Measurements from ENCODE around the gene BACE1.

The BACE1 gene

GRCh38 chr11:117289795-117290194 is 26.3 kb downstream of the BACE1 start:
- Histone ChIP-seq H3K4ac (ENCODE audit: low read depth in 1 of 2, low read length in 2 of 2) (no peak overlapping the region), H3K14ac (ENCODE audit: low read length in 2 of 2) (no peak overlapping the region), H3K4me2 (ENCODE audit: low read length, poor library complexity, severe bottlenecking) (no peak overlapping the region), H4K8ac (ENCODE audit: low read length) (no peak overlapping the region), H3K36me3 (ENCODE audit: control insufficient read depth in 1 of 2, insufficient read depth in 2 of 2, low read depth in 1 of 2, low read length in 2 of 2) (peaks cover 49 to 96% of the 10 kb centered on the region in 2 experiments), H3K9me3 (ENCODE audit: control insufficient read depth, low read length) (no peaks in the 10 kb centered on the region), H2BK15ac (ENCODE audit: low read depth, poor library complexity, severe bottlenecking) (no peak overlapping the region), H3K18ac (ENCODE audit: low read depth in 1 of 2, low read length in 2 of 2) (no peak overlapping the region), H2BK120ac (ENCODE audit: low read depth, low read length) (no peak overlapping the region), H3K9ac (ENCODE audit: low read length) (no peak overlapping the region), H3K27ac (ENCODE audit: low read length, poor library complexity, severe bottlenecking) (no peak overlapping the region), H3K4me3 (ENCODE audit: insufficient read depth in 1 of 2, low read depth in 1 of 2, low read length in 2 of 2) (no peak overlapping the region), H3K79me1 (replicated peaks; ENCODE audit: low read length, poor library complexity, severe bottlenecking) (peaks cover 1% of the 10 kb centered on the region), H2BK5ac (ENCODE audit: low read depth, low read length, poor library complexity, severe bottlenecking) (no peak overlapping the region), H4K91ac (ENCODE audit: low read length) (no peak overlapping the region), H2AFZ (ENCODE audit: low read depth, low read length) (no peak overlapping the region), H2BK12ac (ENCODE audit: low read length in 2 of 2) (no peak overlapping the region), H3K27me3 (ENCODE audit: control insufficient read depth in 1 of 2, insufficient read depth in 1 of 2, low read length in 2 of 2) (no peaks in the 10 kb centered on the region), H3K23ac (ENCODE audit: low read length in 2 of 2) (no peak overlapping the region), H3K4me1 (ENCODE audit: control insufficient read depth, insufficient read depth, low read depth, low read length) (no peaks in the 10 kb centered on the region), H2AK5ac (ENCODE audit: low read length, severe bottlenecking) (no peak overlapping the region)
- no peak for DNase-seq
- WGBS: 100% methylated on average over 1 of the region's 1 CpG

GRCh38 chr11:117287668-117288067 is 28.4 kb downstream of the BACE1 start:
- Histone ChIP-seq H3K4me3 (ENCODE audit: insufficient read depth in 1 of 2, low read depth in 1 of 2, low read length in 2 of 2) (no peak overlapping the region), H2AFZ (ENCODE audit: low read depth, low read length) (no peak overlapping the region), H2BK12ac (ENCODE audit: low read length in 2 of 2) (no peak overlapping the region), H3K27me3 (ENCODE audit: control insufficient read depth in 1 of 2, insufficient read depth in 1 of 2, low read length in 2 of 2) (no peaks in the 10 kb centered on the region), H3K9me3 (ENCODE audit: control insufficient read depth, low read length) (no peaks in the 10 kb centered on the region), H3K79me1 (replicated peaks; ENCODE audit: low read length, poor library complexity, severe bottlenecking) (peaks cover 1% of the 10 kb centered on the region), H3K36me3 (ENCODE audit: control insufficient read depth in 1 of 2, insufficient read depth in 2 of 2, low read depth in 1 of 2, low read length in 2 of 2) (peaks cover 46 to 96% of the 10 kb centered on the region in 2 experiments), H3K23ac (ENCODE audit: low read length in 2 of 2) (no peak overlapping the region), H3K4ac (ENCODE audit: low read depth in 1 of 2, low read length in 2 of 2) (no peak overlapping the region), H3K18ac (ENCODE audit: low read depth in 1 of 2, low read length in 2 of 2) (no peak overlapping the region), H3K27ac (ENCODE audit: low read length, poor library complexity, severe bottlenecking) (no peak overlapping the region), H3K4me2 (ENCODE audit: low read length, poor library complexity, severe bottlenecking) (no peak overlapping the region), H2AK5ac (ENCODE audit: low read length, severe bottlenecking) (no peak overlapping the region), H3K14ac (ENCODE audit: low read length in 2 of 2) (no peak overlapping the region), H3K9ac (ENCODE audit: low read length) (no peak overlapping the region), H2BK15ac (ENCODE audit: low read depth, poor library complexity, severe bottlenecking) (no peak overlapping the region), H3K4me1 (ENCODE audit: control insufficient read depth, insufficient read depth, low read depth, low read length) (no peaks in the 10 kb centered on the region), H2BK5ac (ENCODE audit: low read depth, low read length, poor library complexity, severe bottlenecking) (no peak overlapping the region), H4K91ac (ENCODE audit: low read length) (no peak overlapping the region), H2BK120ac (ENCODE audit: low read depth, low read length) (no peak overlapping the region), H4K8ac (ENCODE audit: low read length) (no peak overlapping the region)
- 62% methylated on average over 1 of the region's 3 CpGs for WGBS
- DNase-seq: peak; percentile 9

GRCh38 chr11:117286588-117286987 is 29.5 kb downstream of the BACE1 start:
- H3K14ac ChIP-seq (ENCODE audit: low read length in 2 of 2): no peak overlapping the region
- no peaks in the 10 kb centered on the region for H3K27me3 ChIP-seq (ENCODE audit: control insufficient read depth in 1 of 2, insufficient read depth in 1 of 2, low read length in 2 of 2)
- DNase-seq: no peak
- 92% methylated on average over 1 of the region's 2 CpGs for WGBS
- H3K4me3 ChIP-seq (ENCODE audit: insufficient read depth in 1 of 2, low read depth in 1 of 2, low read length in 2 of 2): no peak overlapping the region
- no peak overlapping the region for H2BK5ac ChIP-seq (ENCODE audit: low read depth, low read length, poor library complexity, severe bottlenecking)
- no peak overlapping the region for H3K4me2 ChIP-seq (ENCODE audit: low read length, poor library complexity, severe bottlenecking)
- no peak overlapping the region for H3K23ac ChIP-seq (ENCODE audit: low read length in 2 of 2)
- no peak overlapping the region for H2BK12ac ChIP-seq (ENCODE audit: low read length in 2 of 2)
- H3K18ac ChIP-seq (ENCODE audit: low read depth in 1 of 2, low read length in 2 of 2): no peak overlapping the region
- H3K9me3 ChIP-seq (ENCODE audit: control insufficient read depth, low read length): no peaks in the 10 kb centered on the region
- no peak overlapping the region for H2AFZ ChIP-seq (ENCODE audit: low read depth, low read length)
- H3K4me1 ChIP-seq (ENCODE audit: control insufficient read depth, insufficient read depth, low read depth, low read length): peaks cover 2% of the 10 kb centered on the region
- no peak overlapping the region for H2BK15ac ChIP-seq (ENCODE audit: low read depth, poor library complexity, severe bottlenecking)
- no peak overlapping the region for H2AK5ac ChIP-seq (ENCODE audit: low read length, severe bottlenecking)
- H3K36me3 ChIP-seq (ENCODE audit: control insufficient read depth in 1 of 2, insufficient read depth in 2 of 2, low read depth in 1 of 2, low read length in 2 of 2): peaks cover 54 to 96% of the 10 kb centered on the region in 2 experiments
- H3K79me1 ChIP-seq (replicated peaks; ENCODE audit: low read length, poor library complexity, severe bottlenecking): peaks cover 5% of the 10 kb centered on the region
- H3K27ac ChIP-seq (ENCODE audit: low read length, poor library complexity, severe bottlenecking): no peak overlapping the region
- no peak overlapping the region for H3K9ac ChIP-seq (ENCODE audit: low read length)
- H2BK120ac ChIP-seq (ENCODE audit: low read depth, low read length): no peak overlapping the region
- no peak overlapping the region for H4K91ac ChIP-seq (ENCODE audit: low read length)
- no peak overlapping the region for H4K8ac ChIP-seq (ENCODE audit: low read length)
- no peak overlapping the region for H3K4ac ChIP-seq (ENCODE audit: low read depth in 1 of 2, low read length in 2 of 2)

DNA sequence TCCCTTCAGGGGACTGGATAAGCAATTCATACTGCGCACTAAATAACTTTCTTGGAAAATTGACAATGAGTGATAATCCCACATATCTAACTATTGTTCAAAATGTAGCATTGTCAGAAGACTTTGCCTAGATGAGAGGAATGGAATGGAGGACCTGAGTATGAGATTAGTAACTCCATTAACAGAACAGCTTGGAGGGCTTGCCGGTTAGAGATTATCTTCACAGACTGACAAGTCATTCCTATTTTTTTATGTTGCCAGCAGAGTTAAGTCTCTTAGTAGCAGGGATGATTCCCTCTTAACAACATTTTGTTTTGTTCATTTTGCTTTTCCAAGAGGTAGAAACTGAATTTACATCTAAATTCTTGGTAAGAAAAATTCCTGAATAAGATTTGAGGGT is 32.0 kb downstream of the BACE1 start:
- Histone ChIP-seq H3K27me3 (ENCODE audit: control insufficient read depth in 1 of 2, insufficient read depth in 1 of 2, low read length in 2 of 2) (no peaks in the 10 kb centered on the region), H3K4me3 (ENCODE audit: insufficient read depth in 1 of 2, low read depth in 1 of 2, low read length in 2 of 2) (no peak overlapping the region), H2AFZ (ENCODE audit: low read depth, low read length) (no peak overlapping the region), H3K23ac (ENCODE audit: low read length in 2 of 2) (no peak overlapping the region), H2BK12ac (ENCODE audit: low read length in 2 of 2) (no peak overlapping the region), H2BK15ac (ENCODE audit: low read depth, poor library complexity, severe bottlenecking) (no peak overlapping the region), H4K8ac (ENCODE audit: low read length) (no peak overlapping the region), H3K4me2 (ENCODE audit: low read length, poor library complexity, severe bottlenecking) (no peak overlapping the region), H3K4ac (ENCODE audit: low read depth in 1 of 2, low read length in 2 of 2) (no peak overlapping the region), H3K4me1 (ENCODE audit: control insufficient read depth, insufficient read depth, low read depth, low read length) (peaks cover 7% of the 10 kb centered on the region), H2AK5ac (ENCODE audit: low read length, severe bottlenecking) (no peak overlapping the region), H4K91ac (ENCODE audit: low read length) (no peak overlapping the region), H3K79me1 (replicated peaks; ENCODE audit: low read length, poor library complexity, severe bottlenecking) (peaks cover 5% of the 10 kb centered on the region), H2BK120ac (ENCODE audit: low read depth, low read length) (no peak overlapping the region), H3K36me3 (ENCODE audit: control insufficient read depth in 1 of 2, insufficient read depth in 2 of 2, low read depth in 1 of 2, low read length in 2 of 2) (peaks cover 30 to 81% of the 10 kb centered on the region in 2 experiments), H3K9me3 (ENCODE audit: control insufficient read depth, low read length) (no peaks in the 10 kb centered on the region), H3K27ac (ENCODE audit: low read length, poor library complexity, severe bottlenecking) (no peak overlapping the region), H3K18ac (ENCODE audit: low read depth in 1 of 2, low read length in 2 of 2) (no peak overlapping the region), H2BK5ac (ENCODE audit: low read depth, low read length, poor library complexity, severe bottlenecking) (no peak overlapping the region), H3K9ac (ENCODE audit: low read length) (no peak overlapping the region), H3K14ac (ENCODE audit: low read length in 2 of 2) (no peak overlapping the region)
- DNase-seq: no peak
- 100% methylated on average over 2 of the region's 2 CpGs for WGBS

Data from mesenchymal stem cell (in vitro differentiated cells and primary cell).